ENCODE results near the gene FBLN1. TPM values are rescaled to one million over a fixed set of nuclear protein-coding genes. Genes with fewer than 3 reads are reported as not detected.

The FBLN1 gene
- total RNA-seq, 1 experiment from 2014 or later, result 23.4 TPM

- Histone ChIP-seq H3K36me3 (ENCODE audit: control insufficient read depth in 1 of 2, insufficient read depth in 2 of 2, low read length in 2 of 2) (no peaks in the 10 kb centered on the region), H4K20me1 (ENCODE audit: insufficient read depth) (no peaks in the 10 kb centered on the region), H2AFZ (ENCODE audit: low read depth, low read length, poor library complexity, severe bottlenecking) (no peak overlapping the region), H3K27ac (ENCODE audit: low read depth, low read length) (no peak overlapping the region), H3K4me2 (ENCODE audit: low read length) (no peak overlapping the region), H3K9me2 (ENCODE audit: insufficient read depth) (no peaks in the 10 kb centered on the region), H3K4me3 (replicated peaks in 1 of 2; ENCODE audit: low read depth in 1 of 2, low read length in 2 of 2) (no peak overlapping the region), H3K9me3 (ENCODE audit: control insufficient read depth in 1 of 2, insufficient read depth in 1 of 2, low read depth in 1 of 2, low read length in 2 of 2) (no peaks in the 10 kb centered on the region), H3K4me1 (ENCODE audit: control insufficient read depth in 1 of 2, insufficient read depth in 2 of 2, low read length in 2 of 2) (no peaks in the 10 kb centered on the region), H3K27me3 (ENCODE audit: insufficient read depth, low read length) (no peaks in the 10 kb centered on the region), H3K79me2 (ENCODE audit: insufficient read depth, low read length) (no peaks in the 10 kb centered on the region), H3K9ac (ENCODE audit: low read length) (no peak overlapping the region)
- ATAC-seq (no peak), DNase-seq (ENCODE audit: low read depth, low spot score) (no peak)
- ChIA-PET CTCF (no interaction called here), POLR2A (no interaction called here), RAD21 (ENCODE audit: low non-redundant PET in 1 of 2, low total read pairs in 2 of 2, uncharacterized antibody in 2 of 2, unreplicated experiment in 2 of 2) (no interaction called here)
- TF ChIP-seq CEBPB (IDR thresholded peaks at IDR 0.05; ENCODE audit: low read depth), result no peak
- TF ChIP-seq YY1 (IDR thresholded peaks at IDR 0.05; ENCODE audit: extremely low read depth, insufficient replicate concordance, low read depth, low read length), result no peak
- TF ChIP-seq, protein P1, sequence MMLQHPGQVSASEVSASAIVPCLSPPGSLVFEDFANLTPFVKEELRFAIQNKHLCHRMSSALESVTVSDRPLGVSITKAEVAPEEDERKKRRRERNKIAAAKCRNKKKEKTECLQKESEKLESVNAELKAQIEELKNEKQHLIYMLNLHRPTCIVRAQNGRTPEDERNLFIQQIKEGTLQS (IDR thresholded peaks at IDR 0.05), result no peak
- TF ChIP-seq ELF1 (IDR thresholded peaks at IDR 0.05; ENCODE audit: borderline replicate concordance, low read depth), result no peak
- TF ChIP-seq RAD21 (IDR thresholded peaks at IDR 0.05; ENCODE audit: low read depth), result no peak
- TF ChIP-seq SP1 (IDR thresholded peaks at IDR 0.05; ENCODE audit: low read depth), result no peak
- no peak for TF ChIP-seq ZFX (IDR thresholded peaks at IDR 0.05)
- TF ChIP-seq SIN3A (IDR thresholded peaks at IDR 0.05; ENCODE audit: low read depth), result no peak
- TF ChIP-seq REST (IDR thresholded peaks at IDR 0.05; ENCODE audit: low read depth), result no peak
- no peak for TF ChIP-seq CBX3 (IDR thresholded peaks at IDR 0.05; ENCODE audit: low read depth)
- TF ChIP-seq TCF7L2 (IDR thresholded peaks at IDR 0.05; ENCODE audit: borderline replicate concordance, extremely low read depth, insufficient read depth, insufficient read length), result no peak
- TF ChIP-seq ZNF274 (IDR thresholded peaks at IDR 0.05; ENCODE audit: low read depth, low read length), result no peak
- TF ChIP-seq FOSL1 (IDR thresholded peaks at IDR 0.05; ENCODE audit: low read depth), result no peak
- no peak for TF ChIP-seq EZH2 (IDR thresholded peaks at IDR 0.05)
- TF ChIP-seq, protein P2, sequence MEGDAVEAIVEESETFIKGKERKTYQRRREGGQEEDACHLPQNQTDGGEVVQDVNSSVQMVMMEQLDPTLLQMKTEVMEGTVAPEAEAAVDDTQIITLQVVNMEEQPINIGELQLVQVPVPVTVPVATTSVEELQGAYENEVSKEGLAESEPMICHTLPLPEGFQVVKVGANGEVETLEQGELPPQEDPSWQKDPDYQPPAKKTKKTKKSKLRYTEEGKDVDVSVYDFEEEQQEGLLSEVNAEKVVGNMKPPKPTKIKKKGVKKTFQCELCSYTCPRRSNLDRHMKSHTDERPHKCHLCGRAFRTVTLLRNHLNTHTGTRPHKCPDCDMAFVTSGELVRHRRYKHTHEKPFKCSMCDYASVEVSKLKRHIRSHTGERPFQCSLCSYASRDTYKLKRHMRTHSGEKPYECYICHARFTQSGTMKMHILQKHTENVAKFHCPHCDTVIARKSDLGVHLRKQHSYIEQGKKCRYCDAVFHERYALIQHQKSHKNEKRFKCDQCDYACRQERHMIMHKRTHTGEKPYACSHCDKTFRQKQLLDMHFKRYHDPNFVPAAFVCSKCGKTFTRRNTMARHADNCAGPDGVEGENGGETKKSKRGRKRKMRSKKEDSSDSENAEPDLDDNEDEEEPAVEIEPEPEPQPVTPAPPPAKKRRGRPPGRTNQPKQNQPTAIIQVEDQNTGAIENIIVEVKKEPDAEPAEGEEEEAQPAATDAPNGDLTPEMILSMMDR (IDR thresholded peaks at IDR 0.05 in 2 of 3, conservative IDR thresholded peaks at IDR 0.05 in 1 of 3; ENCODE audit: borderline replicate concordance in 1 of 3, insufficient read depth in 1 of 3, low read depth in 2 of 3, low read length in 2 of 3), result no peak
- no peak for TF ChIP-seq EZH2phosphoT487 (IDR thresholded peaks at IDR 0.05; ENCODE audit: borderline replicate concordance)
- BruUV-seq (replicated peaks), result no TSS peak
- intact Hi-C loops (cut with micrococcal nuclease), result no loop called here
These were observed 29.0 kb downstream of the FBLN1 start for GRCh38 chr22:45531441-45532234.

Measured in HCT116 (cell line).